Activated CD4-positive, alpha-beta T cell treated with anti-CD3 and anti-CD28 coated beads, Interleukin-2, amount 10 ng/mL, durations not matched to agents 24 days and 14 days (primary cell): ENCODE measurements around the gene CD69. TPM values are rescaled to one million over a fixed set of nuclear protein-coding genes. Genes with fewer than 3 reads are reported as not detected.

Experiments used
- DNase-seq: peaks from one replicate; pipeline ENCODE4 v3.0.0; 2022
- H3K27ac Mint-ChIP-seq: one replicate; pipeline ENCODE4 v1.8.0; 2022; ENCODE audit warnings: mild to moderate bottlenecking, mixed read lengths
- H3K27me3 Mint-ChIP-seq: one replicate; pipeline ENCODE4 v1.8.0; 2022; ENCODE audit warnings: mixed read lengths
- H3K36me3 Mint-ChIP-seq: one replicate; pipeline ENCODE4 v1.8.0; 2022; ENCODE audit warnings: low read depth, mild to moderate bottlenecking, mixed read lengths
- H3K4me1 Mint-ChIP-seq: one replicate; pipeline ENCODE4 v1.8.0; 2021; ENCODE audit warnings: mixed read lengths
- H3K4me3 Mint-ChIP-seq: one replicate; pipeline ENCODE4 v1.8.0; 2022; ENCODE audit warnings: mild to moderate bottlenecking, moderate library complexity, mixed read lengths
- H3K9me3 Mint-ChIP-seq: one replicate; pipeline ENCODE4 v1.8.0; 2021; ENCODE audit warnings: mixed read lengths
- intact Hi-C: fragments of 100-400 bp; cut with micrococcal nuclease; formaldehyde crosslinking; loops from one replicate; pipeline ENCODE4 v1.15.1; 2023
- total RNA-seq: library from RNA; stranded (reverse); gene quantifications from 2 replicates; pipeline ENCODE4 v1.2.3, GENCODE V29; 2022

CD69 gene
- 106 and 111 TPM in 2 replicates for total RNA-seq

DNA sequence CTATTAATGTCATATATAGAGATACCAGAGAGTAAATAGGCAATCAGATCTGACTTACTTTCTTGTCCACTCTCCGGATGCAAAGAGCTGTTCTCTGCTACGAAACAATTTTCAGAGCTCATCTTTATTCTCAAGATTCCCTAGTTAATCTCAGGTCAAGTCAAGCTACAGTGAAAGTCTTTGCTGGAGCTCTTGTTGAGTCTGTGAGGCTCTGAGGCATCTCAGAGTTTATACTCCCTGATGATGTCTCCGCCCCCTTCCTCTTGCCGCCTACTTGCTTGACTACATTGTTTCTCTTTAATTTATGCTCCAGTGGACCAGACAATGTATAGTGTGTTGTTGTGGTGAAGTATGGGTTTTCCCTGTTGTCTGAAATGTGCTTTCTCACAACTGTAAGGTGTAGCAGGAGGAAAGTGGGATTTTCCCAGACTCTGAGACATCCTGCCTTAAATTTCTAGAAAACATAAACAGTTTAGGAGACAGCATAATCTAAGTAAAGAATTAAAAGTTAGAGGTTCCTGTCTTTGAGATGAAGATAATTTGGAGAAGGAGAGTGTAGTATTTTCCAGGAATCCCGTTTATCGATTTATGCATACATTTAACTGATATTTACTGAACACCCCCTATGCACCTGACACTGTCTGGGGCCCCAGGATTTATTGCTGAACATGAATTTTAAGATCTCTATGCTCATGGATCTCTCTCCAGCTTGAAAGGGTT, at the start of gene CD69:
Gene CD69 (minus strand): TSS at position 203 of the 720 bp plus-strand sequence. CDS start 81 bp downstream, at position 122.
- peaks cover 5% of the 10 kb centered on the region for H3K9me3 Mint-ChIP-seq
- peaks cover 5% of the 10 kb centered on the region for H3K27me3 Mint-ChIP-seq
- DNase-seq = peak; percentile 96
- H3K36me3 Mint-ChIP-seq = peaks cover 47% of the 10 kb centered on the region
- H3K4me3 Mint-ChIP-seq = peak within 1 kb of the TSS; percentile 94
- H3K27ac Mint-ChIP-seq = peak within 1 kb of the TSS; percentile 98
- intact Hi-C loops = loop anchor here (1.0 kb wide), 7 partner anchors 20 to 517 kb away; partner anchors contain the start of genes CLEC2B, CLEC2D and CLECL1
- peaks cover 48% of the 10 kb centered on the region for H3K4me1 Mint-ChIP-seq

DNA sequence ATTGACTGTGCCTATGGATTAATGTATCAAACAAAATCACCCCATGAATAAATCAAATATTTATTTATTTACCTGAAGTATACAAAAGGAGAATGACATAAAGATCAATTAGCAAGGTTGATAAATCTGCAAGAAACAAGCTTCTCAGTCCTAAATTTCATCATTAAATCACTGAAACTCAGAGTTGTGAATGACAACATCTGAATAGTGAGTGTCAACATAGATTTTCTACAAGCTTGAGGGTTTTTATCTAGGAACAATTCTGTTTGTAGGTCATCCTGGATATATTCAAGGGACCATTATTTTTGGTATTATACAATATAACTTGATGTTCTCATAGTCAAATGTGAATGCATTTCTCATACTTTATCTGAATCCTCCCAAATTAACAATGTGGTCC, 49.2 kb upstream of the CD69 start:
- DNase-seq = no peak
- Mint-ChIP-seq H3K4me3 (no peak overlapping the region), H3K4me1 (peaks cover 23% of the 10 kb centered on the region), H3K27me3 (peaks cover 30% of the 10 kb centered on the region), H3K36me3 (no peaks in the 10 kb centered on the region), H3K9me3 (no peaks in the 10 kb centered on the region), H3K27ac (no peak overlapping the region)
- intact Hi-C loops = loop anchor here (5.0 to 10.0 kb wide), 3 partner anchors 132 to 382 kb away; no protein-coding TSS in a partner anchor

DNA sequence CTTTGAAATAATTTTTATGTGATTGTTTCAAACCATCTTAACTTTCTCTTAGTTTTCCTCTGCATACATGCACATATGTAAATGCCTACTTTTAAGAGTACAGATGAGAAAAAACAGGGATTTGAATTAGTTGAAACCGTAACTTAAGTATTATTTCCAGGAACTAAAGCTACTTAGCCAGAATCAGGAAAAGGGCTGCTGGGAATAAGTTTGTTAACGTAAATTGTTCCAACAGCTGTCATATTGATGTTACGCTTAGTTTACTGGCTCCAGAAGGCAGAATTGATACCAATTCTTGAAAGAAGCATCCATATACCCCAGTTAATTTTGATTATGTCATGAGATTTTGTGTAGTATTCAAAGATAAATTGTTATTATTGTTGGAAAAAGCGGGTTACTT, 48.6 kb upstream of the CD69 start:
- Mint-ChIP-seq H3K36me3 (no peaks in the 10 kb centered on the region), H3K4me3 (no peak overlapping the region), H3K27me3 (peaks cover 33% of the 10 kb centered on the region), H3K27ac (no peak overlapping the region), H3K4me1 (peaks cover 23% of the 10 kb centered on the region), H3K9me3 (no peaks in the 10 kb centered on the region)
- no peak for DNase-seq
- intact Hi-C loops = no loop called here

DNA sequence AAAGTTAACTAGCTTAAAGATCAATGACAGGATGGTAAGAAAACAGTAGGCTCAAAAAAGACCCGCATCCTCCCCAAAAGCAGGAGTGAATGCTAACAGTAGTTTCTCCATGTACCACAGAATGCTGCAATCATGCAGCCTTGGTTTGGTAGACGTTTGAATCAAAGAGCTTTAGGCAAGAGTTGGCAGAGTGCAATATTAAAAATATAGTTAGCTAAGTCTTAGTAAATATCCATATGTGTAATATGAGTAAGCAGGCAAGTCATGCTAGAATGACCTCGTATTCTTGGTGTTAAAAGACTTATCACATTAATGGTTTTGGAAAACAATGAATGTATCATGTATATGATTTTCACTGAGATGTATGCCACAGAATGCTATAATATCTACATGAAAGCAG, 47.8 kb upstream of the CD69 start:
- no peak for DNase-seq
- Mint-ChIP-seq H3K4me3 (no peak overlapping the region), H3K27ac (no peak overlapping the region), H3K4me1 (peaks cover 17% of the 10 kb centered on the region), H3K27me3 (peaks cover 39% of the 10 kb centered on the region), H3K36me3 (no peaks in the 10 kb centered on the region), H3K9me3 (no peaks in the 10 kb centered on the region)
- intact Hi-C loops = no loop called here

DNA sequence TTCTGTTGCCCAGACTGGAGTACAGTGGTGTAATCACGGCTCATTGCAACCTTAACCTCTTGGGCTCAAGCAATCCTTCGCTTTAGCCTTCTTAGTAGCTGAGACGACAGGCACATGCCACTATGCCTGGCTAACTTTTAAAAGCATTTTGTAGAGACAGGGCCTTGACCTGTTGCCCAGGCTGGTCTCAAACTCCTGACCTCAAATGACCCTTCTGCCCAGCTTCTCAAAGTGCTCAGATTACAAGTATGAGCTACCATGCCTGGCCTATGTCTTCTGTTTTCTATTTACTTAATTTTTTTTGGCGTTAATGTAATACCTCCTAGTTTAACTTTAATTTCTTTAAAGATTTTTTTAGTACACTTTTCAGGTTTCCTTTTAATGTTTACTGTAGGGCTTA, 46.0 kb upstream of the CD69 start:
- DNase-seq = no peak
- no peak overlapping the region for H3K4me3 Mint-ChIP-seq
- H3K27ac Mint-ChIP-seq = no peak overlapping the region
- peaks cover 12% of the 10 kb centered on the region for H3K4me1 Mint-ChIP-seq
- no peaks in the 10 kb centered on the region for H3K36me3 Mint-ChIP-seq
- peaks cover 46% of the 10 kb centered on the region for H3K27me3 Mint-ChIP-seq
- no peaks in the 10 kb centered on the region for H3K9me3 Mint-ChIP-seq
- intact Hi-C loops = no loop called here

DNA sequence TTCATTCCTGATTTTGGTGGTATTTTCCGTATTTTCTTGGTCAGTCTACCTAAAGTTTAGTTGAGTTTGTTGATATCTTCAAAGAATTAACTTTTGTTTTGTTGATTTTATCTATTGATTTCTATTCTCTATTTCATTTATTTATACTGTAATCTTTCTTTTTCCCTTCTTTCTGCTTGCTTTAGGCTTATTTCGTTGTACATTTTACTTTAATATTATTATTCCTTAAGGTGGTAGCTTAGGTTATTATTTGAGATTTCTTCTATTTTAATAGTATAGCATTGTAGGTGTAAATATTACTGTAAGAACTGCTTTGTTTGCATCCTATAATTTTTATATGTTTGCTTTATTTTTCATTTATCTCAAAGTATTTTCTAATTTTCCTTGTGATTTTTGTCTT, 45.2 kb upstream of the CD69 start:
- H3K27ac Mint-ChIP-seq = no peak overlapping the region
- no peak for DNase-seq
- intact Hi-C loops = no loop called here
- peaks cover 42% of the 10 kb centered on the region for H3K27me3 Mint-ChIP-seq
- no peak overlapping the region for H3K4me3 Mint-ChIP-seq
- H3K9me3 Mint-ChIP-seq = no peaks in the 10 kb centered on the region
- peaks cover 5% of the 10 kb centered on the region for H3K4me1 Mint-ChIP-seq
- peaks cover 2% of the 10 kb centered on the region for H3K36me3 Mint-ChIP-seq

DNA sequence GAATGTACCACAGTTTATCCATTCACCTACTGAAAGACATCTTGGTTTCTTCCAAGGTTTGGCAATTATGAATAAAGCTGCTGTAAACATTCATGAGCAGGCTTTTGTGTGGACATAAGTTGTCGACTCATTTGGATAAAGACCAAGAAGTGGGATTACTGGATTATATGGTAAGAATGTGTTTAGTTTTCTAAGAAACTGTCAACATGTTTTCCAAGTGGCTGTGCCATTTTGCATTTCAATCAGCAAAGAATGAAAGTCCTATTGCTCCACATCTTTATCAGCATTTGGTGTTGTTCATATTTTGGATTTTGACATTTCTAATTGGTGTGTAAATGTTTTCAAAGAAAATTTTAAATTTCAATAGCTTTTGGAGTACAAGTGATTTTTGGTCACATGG, 39.3 kb upstream of the CD69 start:
- Mint-ChIP-seq H3K4me3 (no peak overlapping the region), H3K27ac (no peak overlapping the region), H3K9me3 (no peaks in the 10 kb centered on the region), H3K36me3 (peaks cover 2% of the 10 kb centered on the region), H3K4me1 (peaks cover 26% of the 10 kb centered on the region), H3K27me3 (peaks cover 20% of the 10 kb centered on the region)
- peak; percentile 37 for DNase-seq
- intact Hi-C loops = loop anchor here (5.0 kb wide), 1 partner anchor 342 kb away; no protein-coding TSS in a partner anchor

DNA sequence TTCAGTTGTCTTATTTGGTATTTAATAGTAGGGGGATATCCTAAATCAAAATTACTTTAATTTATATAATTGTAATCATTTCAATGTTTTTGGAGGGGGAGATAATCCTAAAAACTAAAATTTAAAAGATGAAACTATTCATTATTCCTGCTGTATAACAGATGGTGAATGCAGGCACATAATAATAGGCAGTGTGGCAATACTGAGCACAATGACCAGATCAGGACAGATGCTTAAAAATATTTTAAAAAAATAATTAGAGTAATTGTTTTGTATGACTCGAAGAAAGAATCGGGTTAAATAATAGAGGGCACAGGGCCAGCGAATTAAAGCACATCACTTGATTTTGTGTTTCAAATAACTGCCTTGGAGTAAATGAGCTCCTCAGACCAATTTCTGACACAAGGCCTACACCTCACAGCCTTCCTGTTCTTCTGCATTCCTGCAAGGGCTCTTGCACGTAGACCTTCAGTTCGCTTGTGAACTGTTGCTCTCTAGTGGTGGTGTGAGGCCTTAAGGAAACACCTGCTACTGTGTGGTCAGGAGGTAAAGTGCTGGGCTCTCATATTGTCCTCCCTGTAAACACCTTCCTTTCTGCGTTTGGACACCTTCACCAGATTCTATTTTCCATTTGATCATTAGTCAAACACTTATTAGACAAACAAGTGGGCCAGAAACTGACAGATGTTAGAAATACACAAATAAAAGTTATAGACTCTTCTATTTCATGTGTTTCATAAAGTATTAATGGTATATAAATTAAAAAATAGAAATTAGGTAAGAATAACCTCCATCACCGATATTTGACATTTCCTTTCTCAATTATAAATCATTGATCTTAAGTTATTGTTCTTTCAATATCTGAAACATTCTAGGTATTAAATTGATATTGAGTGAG, 37.3 kb upstream of the CD69 start:
- Mint-ChIP-seq H3K4me3 (peak overlapping the region; percentile 81), H3K36me3 (peaks cover 2% of the 10 kb centered on the region), H3K27me3 (peaks cover 8% of the 10 kb centered on the region)

DNA sequence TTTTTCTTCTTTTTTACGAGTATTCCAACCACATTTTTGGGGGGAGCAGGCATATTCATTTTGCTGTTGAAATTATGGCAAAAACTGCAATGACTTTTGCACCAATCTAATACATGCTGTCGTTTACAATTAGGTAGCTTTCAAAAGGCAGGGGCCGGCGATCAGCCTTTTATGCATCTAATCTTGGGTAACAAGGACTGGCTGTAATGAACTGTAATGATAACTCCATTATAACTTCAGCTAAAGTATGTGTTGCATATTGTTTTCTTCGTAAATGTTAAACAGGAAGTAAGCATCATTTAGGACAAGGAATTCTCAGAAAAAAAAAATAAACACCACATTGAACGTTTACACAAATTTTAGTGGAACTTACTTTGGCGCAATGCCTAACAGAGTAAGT, 36.3 kb upstream of the CD69 start:
- DNase-seq = peak; percentile 75
- Mint-ChIP-seq H3K4me1 (peaks cover 52% of the 10 kb centered on the region), H3K9me3 (no peaks in the 10 kb centered on the region), H3K36me3 (peaks cover 2% of the 10 kb centered on the region), H3K27ac (peak overlapping the region; percentile 89), H3K27me3 (peaks cover under 1% of the 10 kb centered on the region), H3K4me3 (peak overlapping the region; percentile 81)
- intact Hi-C loops = loop anchor here (1.0 to 5.0 kb wide), 2 partner anchors 68 to 345 kb away; no protein-coding TSS in a partner anchor

More for the DNA sequence above, 37.3 kb upstream of the CD69 start:
- Mint-ChIP-seq H3K9me3 (no peaks in the 10 kb centered on the region), H3K27ac (peak overlapping the region; percentile 78), H3K4me1 (peaks cover 43% of the 10 kb centered on the region)
- intact Hi-C loops = loop anchor here (1.0 to 5.0 kb wide), 3 partner anchors 48 to 344 kb away; no protein-coding TSS in a partner anchor
- peak; percentile 92 for DNase-seq

DNA sequence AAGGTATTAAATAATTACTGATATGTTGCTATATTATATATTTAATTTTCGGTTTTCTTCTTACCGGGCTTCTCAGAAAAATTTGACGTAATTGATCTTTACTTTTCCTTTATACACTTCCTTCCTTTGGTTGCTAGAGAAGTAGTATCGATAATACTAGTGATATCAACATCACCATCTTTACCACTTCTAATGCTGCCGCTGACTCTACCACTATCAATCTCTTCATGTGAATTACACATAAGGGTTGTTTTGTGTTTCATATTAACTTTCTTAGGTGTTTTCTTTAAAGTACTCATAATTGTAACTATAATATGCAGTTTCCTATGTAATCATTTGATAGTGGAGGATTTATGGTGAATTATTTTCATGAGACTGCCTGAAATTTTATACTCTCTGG, 35.6 kb upstream of the CD69 start:
- peak overlapping the region; percentile 81 for H3K4me3 Mint-ChIP-seq
- no peaks in the 10 kb centered on the region for H3K27me3 Mint-ChIP-seq
- intact Hi-C loops = loop anchor here (1.0 to 5.0 kb wide), 2 partner anchors 69 to 346 kb away; no protein-coding TSS in a partner anchor
- H3K4me1 Mint-ChIP-seq = peaks cover 57% of the 10 kb centered on the region
- peak; percentile 78 for DNase-seq
- no peaks in the 10 kb centered on the region for H3K9me3 Mint-ChIP-seq
- H3K27ac Mint-ChIP-seq = peak overlapping the region; percentile 89
- H3K36me3 Mint-ChIP-seq = peaks cover 2% of the 10 kb centered on the region

DNA sequence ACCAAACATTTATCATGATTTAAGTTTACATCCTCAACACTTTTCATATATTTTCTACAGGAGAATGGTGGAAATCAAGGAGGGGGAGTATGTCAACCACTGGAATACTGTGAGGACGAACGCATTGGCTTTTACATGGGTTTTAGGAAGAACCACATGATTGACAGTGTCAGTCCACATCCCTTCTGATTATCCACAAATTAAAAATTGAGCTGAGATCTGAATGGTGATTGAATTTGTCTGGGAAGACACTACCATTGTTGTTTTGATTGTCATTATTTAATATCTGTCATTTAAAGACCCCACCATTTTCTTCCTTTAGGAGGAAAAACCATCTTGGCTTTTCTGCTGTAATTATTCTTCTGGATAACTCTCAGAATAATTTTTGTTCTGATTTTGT, 35.2 kb upstream of the CD69 start:
- Mint-ChIP-seq H3K27me3 (no peaks in the 10 kb centered on the region), H3K9me3 (no peaks in the 10 kb centered on the region), H3K36me3 (peaks cover 2% of the 10 kb centered on the region), H3K27ac (peak overlapping the region; percentile 89), H3K4me1 (peaks cover 60% of the 10 kb centered on the region), H3K4me3 (peak overlapping the region; percentile 81)
- intact Hi-C loops = loop anchor here (1.0 to 5.0 kb wide), 3 partner anchors 69 to 346 kb away; no protein-coding TSS in a partner anchor
- DNase-seq = no peak

DNA sequence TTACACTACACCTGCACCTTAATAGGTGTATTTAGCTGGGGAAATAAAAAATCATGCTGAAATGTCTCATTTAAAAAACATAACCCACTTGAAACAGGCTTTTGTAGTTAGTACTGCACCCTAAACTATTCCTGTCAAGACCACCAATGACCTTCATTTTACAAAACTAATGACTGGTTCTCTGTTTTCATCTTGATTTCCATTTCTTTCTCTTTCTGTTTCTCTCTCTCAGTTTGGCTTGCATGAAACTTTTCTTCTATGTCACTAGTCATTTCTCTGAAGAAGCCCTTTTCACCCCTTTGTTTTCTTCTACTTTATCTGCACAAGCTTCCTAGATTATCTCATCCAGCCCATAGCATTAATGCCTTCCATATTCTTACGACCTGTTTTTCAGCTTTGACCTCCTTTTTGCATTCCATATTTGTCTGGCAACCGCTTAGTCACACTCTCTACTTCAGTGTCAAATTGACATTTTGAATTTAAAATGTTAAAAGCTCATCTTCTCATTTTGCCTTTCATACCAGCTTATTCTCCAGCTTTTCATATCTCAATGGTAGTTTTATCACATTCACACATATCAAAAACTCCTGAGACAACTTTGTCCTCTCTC, 33.9 kb upstream of the CD69 start:
- peaks cover 7% of the 10 kb centered on the region for H3K36me3 Mint-ChIP-seq
- intact Hi-C loops = loop anchor here (1.0 to 5.0 kb wide), 6 partner anchors 33 to 348 kb away; partner anchors contain the start of genes CLEC2B and CLEC2D
- no peaks in the 10 kb centered on the region for H3K27me3 Mint-ChIP-seq
- DNase-seq = peak; percentile 67
- H3K4me3 Mint-ChIP-seq = peak overlapping the region; percentile 81
- peaks cover 67% of the 10 kb centered on the region for H3K4me1 Mint-ChIP-seq
- H3K9me3 Mint-ChIP-seq = peaks cover 8% of the 10 kb centered on the region
- H3K27ac Mint-ChIP-seq = peak overlapping the region; percentile 89

DNA sequence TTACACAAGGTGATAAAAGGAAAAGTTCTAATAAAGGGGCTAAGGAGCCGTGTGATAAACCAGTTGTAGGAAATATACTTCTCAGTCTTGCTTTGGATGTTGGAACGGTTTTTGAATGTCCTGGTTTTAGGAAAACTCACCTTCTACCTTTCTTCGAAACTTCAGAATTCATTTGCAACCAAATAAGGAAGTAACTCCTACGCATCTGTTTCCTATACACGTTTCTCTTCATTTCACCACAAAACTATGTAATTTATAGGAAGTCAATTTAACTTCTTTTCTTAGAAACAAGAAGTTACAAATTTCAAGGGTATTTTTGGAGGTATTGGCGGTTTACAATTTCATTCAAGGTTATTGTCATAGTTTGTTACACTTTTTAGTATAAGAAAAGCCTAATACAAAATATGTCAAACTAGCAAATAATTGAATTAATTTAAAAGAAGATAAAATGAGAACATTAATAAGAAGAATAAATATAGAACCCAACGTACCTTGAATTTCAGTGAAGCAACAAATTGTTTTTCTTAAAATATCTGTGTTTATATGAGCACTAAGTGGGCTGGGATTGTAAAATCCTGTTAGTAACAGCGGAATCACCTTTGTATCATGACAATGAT, 33.2 kb upstream of the CD69 start:
- no peaks in the 10 kb centered on the region for H3K27me3 Mint-ChIP-seq
- H3K9me3 Mint-ChIP-seq = peaks cover 11% of the 10 kb centered on the region
- intact Hi-C loops = loop anchor here (1.0 to 2.0 kb wide), 6 partner anchors 19 to 143 kb away; partner anchors contain the start of genes CLEC2B and CLEC2D
- peak overlapping the region; percentile 89 for H3K27ac Mint-ChIP-seq
- H3K4me1 Mint-ChIP-seq = peaks cover 67% of the 10 kb centered on the region
- H3K36me3 Mint-ChIP-seq = peaks cover 7% of the 10 kb centered on the region
- H3K4me3 Mint-ChIP-seq = peak overlapping the region; percentile 81
- no peak for DNase-seq
